Rectal smooth muscle tissue (tissue), 1 donor: Measurements from ENCODE around the gene KCNB1.

Experiments used
- H3K27ac ChIP-seq: one replicate; pipeline ENCODE4 v1.7.0; 2013; ENCODE audit warnings: low read depth, low read length, inconsistent platforms
- H3K27me3 ChIP-seq: one replicate; pipeline ENCODE4 v1.7.0; 2013; ENCODE audit warnings: low read length; ENCODE audit not compliant: control insufficient read depth, insufficient read depth
- H3K36me3 ChIP-seq: one replicate; pipeline ENCODE4 v1.7.0; 2013; ENCODE audit warnings: low read length; ENCODE audit not compliant: control insufficient read depth, insufficient read depth
- H3K4me1 ChIP-seq: one replicate; pipeline ENCODE4 v1.7.0; 2013; ENCODE audit warnings: low read length; ENCODE audit not compliant: control insufficient read depth, insufficient read depth
- H3K4me3 ChIP-seq: one replicate; pipeline ENCODE4 v1.7.0; 2013; ENCODE audit warnings: low read length
- H3K9ac ChIP-seq: one replicate; pipeline ENCODE4 v1.7.0; 2013; ENCODE audit warnings: low read length

Gene KCNB1

GRCh38 chr20:49513517-49513916 is 31.0 kb upstream of the KCNB1 start:
- H3K4me1 ChIP-seq = peaks cover 9% of the 10 kb centered on the region
- no peak overlapping the region for H3K9ac ChIP-seq
- H3K4me3 ChIP-seq = no peak overlapping the region
- no peaks in the 10 kb centered on the region for H3K36me3 ChIP-seq
- H3K27me3 ChIP-seq = no peaks in the 10 kb centered on the region
- H3K27ac ChIP-seq = no peak overlapping the region

DNA sequence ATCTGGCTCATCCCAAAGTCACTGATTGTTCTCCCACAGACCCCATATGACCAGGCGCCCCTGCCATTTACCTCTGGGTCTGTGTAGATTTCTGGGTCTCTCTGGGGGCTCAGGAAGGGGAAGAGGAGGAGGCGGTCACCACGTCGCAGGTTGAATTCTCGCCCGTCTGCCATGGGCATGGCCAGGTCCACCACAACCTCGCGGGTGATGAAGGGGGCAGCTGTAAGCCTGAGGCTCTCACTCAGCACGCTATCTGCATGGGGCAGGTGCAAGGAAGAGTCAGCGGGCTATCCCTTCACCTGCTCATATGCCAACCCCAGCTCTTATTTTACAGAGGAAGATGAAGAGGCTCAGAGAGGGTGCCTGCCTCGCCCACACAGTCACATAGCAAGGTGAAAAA is 30.5 kb upstream of the KCNB1 start:
- H3K36me3 ChIP-seq = no peaks in the 10 kb centered on the region
- H3K27me3 ChIP-seq = no peaks in the 10 kb centered on the region
- H3K27ac ChIP-seq = no peak overlapping the region
- no peak overlapping the region for H3K4me3 ChIP-seq
- no peak overlapping the region for H3K9ac ChIP-seq
- H3K4me1 ChIP-seq = peaks cover 9% of the 10 kb centered on the region

GRCh38 chr20:49511788-49512525 is 29.5 kb upstream of the KCNB1 start:
- H3K9ac ChIP-seq = no peak overlapping the region
- peaks cover 9% of the 10 kb centered on the region for H3K4me1 ChIP-seq
- H3K27me3 ChIP-seq = no peaks in the 10 kb centered on the region
- H3K36me3 ChIP-seq = no peaks in the 10 kb centered on the region
- no peak overlapping the region for H3K4me3 ChIP-seq
- H3K27ac ChIP-seq = no peak overlapping the region

GRCh38 chr20:49510562-49511122 is 28.2 kb upstream of the KCNB1 start:
- Histone ChIP-seq H3K27me3 (no peaks in the 10 kb centered on the region), H3K4me1 (peaks cover 9% of the 10 kb centered on the region), H3K9ac (no peak overlapping the region), H3K4me3 (no peak overlapping the region), H3K27ac (peak overlapping the region; percentile 80), H3K36me3 (no peaks in the 10 kb centered on the region)

DNA sequence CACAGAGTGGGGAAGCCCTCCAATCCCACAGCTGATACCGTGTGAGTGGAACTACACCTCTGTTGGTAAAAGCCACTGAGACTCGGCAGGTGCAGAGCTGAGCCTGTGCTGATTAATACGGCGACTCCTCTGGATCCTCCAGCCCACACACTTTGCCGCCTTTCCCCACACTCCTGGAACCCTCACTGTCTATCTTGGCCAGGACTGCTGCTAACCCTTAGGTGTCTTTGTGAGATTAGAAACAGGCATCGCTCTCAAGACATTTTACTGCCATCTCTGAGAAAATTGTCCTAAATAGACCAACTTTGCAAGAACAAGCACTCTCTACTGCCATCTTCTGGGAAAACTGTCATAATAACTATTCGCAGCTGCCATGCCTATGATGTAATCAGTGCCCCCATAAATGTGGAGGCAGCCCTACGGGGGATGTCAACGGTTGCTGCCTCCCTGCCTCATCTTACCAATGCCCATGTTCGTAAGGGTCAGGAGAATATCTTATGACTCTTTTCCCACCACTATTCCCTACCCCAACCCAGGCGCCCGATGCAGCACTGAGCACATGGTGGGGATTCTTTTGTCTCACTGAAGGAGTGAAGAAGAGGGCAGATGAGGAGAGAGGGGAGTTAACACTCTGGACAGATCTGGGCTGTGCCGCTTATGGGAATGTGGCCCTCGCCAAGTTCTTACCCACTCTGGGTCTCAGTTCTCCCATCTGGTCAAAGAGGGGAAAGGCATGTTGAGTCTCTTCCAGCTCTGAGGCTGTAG is 26.1 kb upstream of the KCNB1 start:
- Histone ChIP-seq H3K27me3 (no peaks in the 10 kb centered on the region), H3K36me3 (no peaks in the 10 kb centered on the region), H3K4me3 (no peak overlapping the region), H3K27ac (no peak overlapping the region), H3K9ac (no peak overlapping the region), H3K4me1 (peaks cover 9% of the 10 kb centered on the region)

- Histone ChIP-seq H3K9ac (no peak overlapping the region), H3K27ac (no peak overlapping the region), H3K4me3 (no peak overlapping the region), H3K27me3 (no peaks in the 10 kb centered on the region), H3K4me1 (peaks cover 9% of the 10 kb centered on the region), H3K36me3 (no peaks in the 10 kb centered on the region)
Measured at GRCh38 chr20:49507741-49508434, 25.4 kb upstream of the KCNB1 start.

DNA sequence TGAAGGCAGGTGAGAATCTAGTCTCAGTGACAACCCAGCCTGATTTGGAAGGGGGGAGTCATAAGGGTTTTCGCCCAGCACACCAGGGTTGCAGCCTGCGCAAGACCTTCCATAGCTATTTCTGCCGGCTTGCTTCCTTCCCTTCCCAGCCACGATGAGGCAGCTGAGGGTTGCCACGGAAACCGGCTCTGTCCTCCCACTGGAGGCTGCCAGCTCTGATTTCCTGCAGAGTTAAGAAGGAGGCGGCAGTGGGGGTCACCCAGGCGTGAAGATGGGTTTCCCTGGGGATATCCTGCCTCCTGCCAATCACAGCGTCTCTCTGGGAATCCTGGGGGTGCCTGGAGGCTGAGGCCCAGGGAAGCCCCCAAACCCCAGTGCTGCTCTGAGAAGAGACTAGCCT is 23.1 kb upstream of the KCNB1 start:
- Histone ChIP-seq H3K27ac (no peak overlapping the region), H3K4me3 (no peak overlapping the region), H3K27me3 (no peaks in the 10 kb centered on the region), H3K9ac (no peak overlapping the region), H3K4me1 (peaks cover 3% of the 10 kb centered on the region), H3K36me3 (no peaks in the 10 kb centered on the region)

DNA sequence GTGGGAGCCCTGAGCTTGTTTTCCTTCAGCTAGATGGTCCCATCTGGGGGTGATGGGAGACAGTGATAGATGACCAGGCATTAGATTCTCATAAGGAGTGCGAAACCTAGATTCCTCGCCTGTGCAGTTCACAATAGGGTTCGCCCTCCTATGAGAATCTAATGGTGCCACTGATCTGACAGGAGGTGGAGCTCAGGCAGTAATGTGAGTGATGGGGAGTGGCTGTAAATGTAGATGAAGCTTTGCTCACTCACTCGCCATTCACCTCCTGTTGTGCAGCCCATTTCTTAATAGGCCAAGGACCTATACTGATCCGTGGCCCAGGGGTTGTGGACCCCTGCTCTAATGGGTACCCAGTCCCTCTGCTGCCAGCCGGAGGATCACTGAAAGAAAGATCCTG is 20.7 kb upstream of the KCNB1 start:
- H3K9ac ChIP-seq = no peak overlapping the region
- no peaks in the 10 kb centered on the region for H3K36me3 ChIP-seq
- H3K4me1 ChIP-seq = no peaks in the 10 kb centered on the region
- no peak overlapping the region for H3K27ac ChIP-seq
- no peaks in the 10 kb centered on the region for H3K27me3 ChIP-seq
- no peak overlapping the region for H3K4me3 ChIP-seq

GRCh38 chr20:49501917-49502316 is 19.4 kb upstream of the KCNB1 start:
- no peaks in the 10 kb centered on the region for H3K27me3 ChIP-seq
- H3K4me1 ChIP-seq = no peaks in the 10 kb centered on the region
- no peak overlapping the region for H3K4me3 ChIP-seq
- H3K36me3 ChIP-seq = no peaks in the 10 kb centered on the region
- no peak overlapping the region for H3K9ac ChIP-seq
- H3K27ac ChIP-seq = no peak overlapping the region

DNA sequence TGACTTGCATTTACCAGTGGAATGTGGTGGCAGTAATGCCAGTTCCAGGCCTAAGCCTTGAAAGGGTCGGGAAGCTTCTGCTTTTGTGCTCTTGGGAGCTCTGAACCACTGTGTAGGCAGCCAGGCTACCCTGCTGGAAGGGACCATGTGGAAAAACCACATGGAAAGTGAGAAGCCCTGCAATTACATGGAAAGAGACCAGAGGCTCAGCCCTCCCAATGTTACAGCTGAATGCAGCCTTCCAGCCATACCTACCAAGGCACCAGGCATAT is 14.9 kb upstream of the KCNB1 start:
- Histone ChIP-seq H3K9ac (no peak overlapping the region), H3K36me3 (no peaks in the 10 kb centered on the region), H3K27me3 (no peaks in the 10 kb centered on the region), H3K27ac (no peak overlapping the region), H3K4me3 (no peak overlapping the region), H3K4me1 (no peaks in the 10 kb centered on the region)

DNA sequence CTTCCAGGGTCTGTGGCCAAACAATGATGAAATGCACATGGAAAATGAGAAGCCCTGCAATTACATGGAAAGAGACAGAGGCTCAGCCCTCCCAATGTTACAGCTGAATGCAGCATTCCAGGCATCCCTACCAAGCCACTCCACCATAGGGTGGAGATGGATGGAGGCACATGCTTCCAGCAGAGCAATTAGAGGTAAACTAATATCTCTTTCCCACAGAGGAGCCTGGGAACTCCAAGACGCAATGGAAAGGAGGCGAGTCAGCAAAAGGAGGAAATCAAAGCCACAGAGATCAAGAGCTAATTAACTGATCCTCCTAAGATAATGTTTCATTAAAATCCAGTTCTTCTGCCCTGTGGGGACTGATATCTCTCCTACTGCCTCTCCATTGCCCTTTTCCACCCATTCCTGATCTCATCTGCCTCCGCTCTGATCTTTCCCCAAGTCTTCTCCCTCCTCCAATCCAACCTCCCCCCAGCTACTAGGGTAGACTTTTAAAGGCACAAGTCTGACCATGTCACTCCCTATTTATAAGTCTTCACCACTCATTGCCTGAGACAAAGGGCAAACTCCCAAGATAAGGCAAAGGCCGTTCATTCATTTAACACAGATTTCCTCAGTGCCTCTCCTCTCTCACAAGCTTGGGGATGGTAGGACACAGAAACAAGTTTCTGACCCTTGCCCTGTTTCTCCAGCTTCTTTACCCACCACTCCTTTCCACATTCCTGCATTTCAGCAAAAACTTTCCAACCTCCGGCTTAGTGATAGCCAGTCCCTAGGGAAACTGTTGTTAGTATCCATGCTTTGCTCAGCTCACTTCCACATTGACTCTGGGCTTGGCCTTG is 14.3 kb upstream of the KCNB1 start:
- Histone ChIP-seq H3K27me3 (no peaks in the 10 kb centered on the region), H3K27ac (no peak overlapping the region), H3K4me3 (no peak overlapping the region), H3K4me1 (no peaks in the 10 kb centered on the region), H3K36me3 (no peaks in the 10 kb centered on the region), H3K9ac (no peak overlapping the region)

DNA sequence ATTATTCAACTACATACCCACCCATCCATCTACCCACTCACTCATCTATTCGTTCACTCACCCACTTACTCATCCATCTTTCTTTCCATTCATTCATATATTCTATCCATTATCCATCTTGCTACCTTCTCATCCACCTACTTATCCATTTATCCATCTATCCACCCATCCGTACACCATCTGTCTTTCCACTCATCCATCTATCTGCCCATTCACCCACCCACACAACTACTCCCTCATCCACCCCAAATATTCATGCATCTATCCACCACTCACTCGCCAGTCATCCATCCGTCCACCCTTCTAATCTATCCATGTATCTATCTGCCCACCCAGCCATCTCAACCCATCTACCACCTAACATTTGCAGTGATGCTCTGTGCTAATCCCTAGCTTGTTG is 13.6 kb upstream of the KCNB1 start:
- no peaks in the 10 kb centered on the region for H3K36me3 ChIP-seq
- H3K4me1 ChIP-seq = no peaks in the 10 kb centered on the region
- H3K27me3 ChIP-seq = no peaks in the 10 kb centered on the region
- H3K4me3 ChIP-seq = no peak overlapping the region
- H3K27ac ChIP-seq = no peak overlapping the region
- H3K9ac ChIP-seq = no peak overlapping the region
